Measurements from ENCODE around the gene RSU1.

RSU1 gene

GRCh38 chr10:16780338-16780880 lies 36.8 kb downstream of the RSU1 start:
- in situ Hi-C loops (cut with HindIII; ENCODE audit: low sequenced_read_pairs), result no loop called here
- TF ChIP-seq CTCF (IDR thresholded peaks at IDR 0.05; ENCODE audit: low read depth, low read length, missing control alignments), result no peak
- H3K4me3 ChIP-seq (ENCODE audit: low read depth, low read length), result no peak overlapping the region
- DNase-seq (ENCODE audit: low read depth), result no peak

GRCh38 chr10:16779384-16779915 lies 37.8 kb downstream of the RSU1 start:
- in situ Hi-C loops (cut with HindIII; ENCODE audit: low sequenced_read_pairs), result no loop called here
- no peak for DNase-seq (ENCODE audit: low read depth)
- no peak for TF ChIP-seq CTCF (IDR thresholded peaks at IDR 0.05; ENCODE audit: low read depth, low read length, missing control alignments)
- H3K4me3 ChIP-seq (ENCODE audit: low read depth, low read length), result no peak overlapping the region

GRCh38 chr10:16777473-16778370 lies 39.5 kb downstream of the RSU1 start:
- DNase-seq (ENCODE audit: low read depth), result peak; percentile 23
- peak; percentile 54 for TF ChIP-seq CTCF (IDR thresholded peaks at IDR 0.05; ENCODE audit: low read depth, low read length, missing control alignments)
- in situ Hi-C loops (cut with HindIII; ENCODE audit: low sequenced_read_pairs), result no loop called here
- H3K4me3 ChIP-seq (ENCODE audit: low read depth, low read length), result no peak overlapping the region

GRCh38 chr10:16776896-16777295 lies 40.3 kb downstream of the RSU1 start:
- no peak overlapping the region for H3K4me3 ChIP-seq (ENCODE audit: low read depth, low read length)
- in situ Hi-C loops (cut with HindIII; ENCODE audit: low sequenced_read_pairs), result no loop called here

GRCh38 chr10:16773334-16773733 lies 43.9 kb downstream of the RSU1 start:
- no peak overlapping the region for H3K4me3 ChIP-seq (ENCODE audit: low read depth, low read length)
- no peak for DNase-seq (ENCODE audit: low read depth)
- TF ChIP-seq CTCF (IDR thresholded peaks at IDR 0.05; ENCODE audit: low read depth, low read length, missing control alignments), result no peak
- in situ Hi-C loops (cut with HindIII; ENCODE audit: low sequenced_read_pairs), result no loop called here

More at GRCh38 chr10:16776896-16777295, 40.3 kb downstream of the RSU1 start:
- no peak for DNase-seq (ENCODE audit: low read depth)
- TF ChIP-seq CTCF (IDR thresholded peaks at IDR 0.05; ENCODE audit: low read depth, low read length, missing control alignments), result no peak

- no peak for DNase-seq (ENCODE audit: low read depth)
- H3K4me3 ChIP-seq (ENCODE audit: low read depth, low read length), result no peak overlapping the region
- in situ Hi-C loops (cut with HindIII; ENCODE audit: low sequenced_read_pairs), result no loop called here
- no peak for TF ChIP-seq CTCF (IDR thresholded peaks at IDR 0.05; ENCODE audit: low read depth, low read length, missing control alignments)
Observed at GRCh38 chr10:16770670-16771069, 46.6 kb downstream of the RSU1 start.

All from astrocyte of the cerebellum (primary cell).